T-helper 9 cell (primary cell): ENCODE measurements around the gene PSG5.
"Not testable (repeated sequence)": the region's sequence is repeated elsewhere in the genome, so short reads cannot be mapped to it uniquely, and the experiment has no call there.

Experiments
- DNase-seq: peaks from one replicate; pipeline ENCODE4 v3.0.0-alpha.2; 2020
- total RNA-seq, 2 donors: gene quantifications; one replicate each; lab custom pipeline; 2026; lab: John Stamatoyannopoulos, UW

The PSG5 gene
- 0 reads per million in 2 donors for total RNA-seq

GRCh38 chr19:43186311-43186935 is at the start of gene PSG5:
TSS of gene PSG5 (minus strand) at chr19:43186536. CDS start at chr19:43186405, 131 bp downstream.
- DNase-seq, result not testable (repeated sequence)

DNA sequence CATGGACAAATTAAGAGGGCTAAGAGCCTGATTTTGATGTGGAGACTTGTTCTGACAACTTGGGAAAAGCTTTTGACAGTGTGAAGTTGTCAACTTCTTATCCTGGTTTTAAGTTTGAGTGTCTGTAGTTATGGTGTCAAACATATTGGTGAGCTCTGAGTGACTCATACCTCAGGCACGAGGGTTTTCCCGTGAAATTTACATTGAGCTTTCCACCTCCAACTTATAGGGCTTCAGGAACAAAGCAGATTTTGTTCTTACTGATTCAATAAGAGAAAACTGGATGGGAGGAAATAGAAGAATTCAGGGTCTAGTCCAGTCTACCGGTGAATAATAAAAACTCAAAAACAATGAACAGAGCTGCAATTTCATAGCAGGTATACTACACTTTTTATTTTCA is 49.4 kb upstream of the PSG5 start:
- DNase-seq, result not testable (repeated sequence)

DNA sequence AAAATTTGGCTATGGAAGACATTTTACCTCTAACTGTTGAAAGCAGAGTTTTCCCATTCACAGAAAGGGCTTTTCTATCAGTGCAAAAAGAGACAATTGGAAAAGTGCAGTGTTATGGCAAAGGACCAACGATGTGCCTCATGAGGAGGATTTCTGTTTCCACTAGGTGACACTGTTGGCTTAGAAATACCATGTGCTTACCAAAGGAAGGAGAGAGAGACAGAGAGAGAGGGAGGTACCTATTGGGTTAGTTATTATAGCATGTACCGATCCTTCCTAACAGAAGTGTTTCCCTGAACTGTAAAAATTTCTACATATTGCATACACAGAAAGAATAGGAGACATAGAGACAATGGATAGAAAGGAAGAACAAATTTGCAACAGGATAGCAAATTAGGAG is 43.0 kb upstream of the PSG5 start:
- no peak for DNase-seq

- DNase-seq, result not testable (repeated sequence)
Measured at GRCh38 chr19:43228730-43229129, 42.4 kb upstream of the PSG5 start.

DNA sequence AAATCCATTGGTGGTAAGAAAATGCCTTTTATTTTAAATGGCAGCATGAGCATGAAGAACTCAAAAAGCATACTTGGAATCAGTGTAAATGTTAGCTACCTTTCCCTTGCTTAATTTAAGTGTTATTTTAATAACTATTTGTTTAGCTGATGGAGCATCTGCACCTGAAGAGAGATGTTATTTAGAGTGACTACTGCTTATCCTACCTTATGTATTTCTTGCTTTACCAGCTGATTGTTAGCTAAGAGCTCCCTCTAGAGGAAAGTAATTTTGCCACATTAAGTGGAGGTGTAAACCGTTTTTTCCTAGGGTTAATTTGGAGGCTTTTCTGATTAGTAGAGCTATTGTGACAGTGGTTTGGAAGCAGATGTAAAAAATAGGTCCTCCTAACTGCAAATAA is 40.6 kb upstream of the PSG5 start:
- DNase-seq, result not testable (repeated sequence)

DNA sequence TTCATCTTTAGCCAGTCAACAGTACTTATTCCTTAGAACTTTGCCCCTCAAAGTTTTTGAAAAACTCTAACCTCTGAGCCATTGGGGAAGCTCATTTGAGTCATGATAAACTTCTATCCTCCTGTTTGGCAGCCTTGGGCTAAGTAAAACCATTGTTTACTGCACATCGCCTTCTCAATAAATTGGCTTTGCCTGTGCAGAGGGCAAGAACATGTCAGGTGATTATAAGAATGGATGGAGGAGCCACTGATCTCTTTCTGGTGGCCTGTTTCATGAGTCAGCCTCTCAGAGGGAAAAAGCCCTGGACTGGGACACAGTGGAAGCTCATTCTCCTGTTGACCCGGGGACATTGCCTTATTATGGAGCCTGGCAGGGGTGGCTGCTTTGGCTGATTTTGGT is 38.5 kb upstream of the PSG5 start:
- DNase-seq, result no peak

GRCh38 chr19:43224201-43224854 is 38.0 kb upstream of the PSG5 start:
- DNase-seq, result not testable (repeated sequence)

DNA sequence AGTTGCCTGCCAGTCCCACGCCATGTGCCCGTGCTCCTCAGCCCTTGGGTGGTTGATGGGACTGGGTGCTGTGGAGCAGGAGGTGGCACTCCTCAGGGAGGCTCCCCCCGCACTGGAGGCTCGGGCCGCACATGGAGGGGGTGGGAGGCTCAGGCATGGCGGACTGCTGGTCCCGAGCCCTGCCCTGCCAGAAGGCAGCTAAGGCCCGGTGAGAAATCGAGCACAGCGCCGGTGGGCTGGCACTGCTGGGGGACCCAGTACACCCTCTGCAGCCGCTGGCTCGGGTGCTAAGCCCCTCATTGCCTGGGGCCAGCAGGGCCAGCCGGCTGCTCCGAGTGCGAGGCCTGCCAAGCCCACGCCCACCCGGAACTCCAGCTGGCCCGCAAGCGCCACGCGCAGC is 35.6 kb upstream of the PSG5 start:
- DNase-seq, result not testable (repeated sequence)

DNA sequence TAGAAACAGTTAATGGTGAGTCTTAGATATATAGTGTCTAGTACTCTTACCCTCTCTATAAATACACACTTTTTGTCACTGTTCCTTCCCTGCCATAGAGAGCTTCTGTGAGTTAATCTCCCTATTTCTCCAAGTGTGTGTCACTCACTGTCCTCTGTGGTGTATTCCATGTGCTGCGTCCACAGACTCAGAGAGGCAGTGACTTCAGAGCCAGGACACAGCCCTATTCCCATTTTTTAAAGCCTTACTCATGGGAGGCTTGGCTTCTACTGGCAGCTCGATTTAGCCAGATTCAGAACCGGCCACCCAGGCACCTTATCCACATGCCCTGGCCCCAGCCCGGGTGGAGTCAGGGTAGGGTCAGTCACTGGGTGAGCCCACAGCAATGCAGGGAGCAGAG is 32.8 kb upstream of the PSG5 start:
- DNase-seq, result not testable (repeated sequence)

GRCh38 chr19:43215881-43216280 is 29.5 kb upstream of the PSG5 start:
- DNase-seq, result not testable (repeated sequence)

GRCh38 chr19:43207991-43208390 is 21.7 kb upstream of the PSG5 start:
- DNase-seq, result no peak

DNA sequence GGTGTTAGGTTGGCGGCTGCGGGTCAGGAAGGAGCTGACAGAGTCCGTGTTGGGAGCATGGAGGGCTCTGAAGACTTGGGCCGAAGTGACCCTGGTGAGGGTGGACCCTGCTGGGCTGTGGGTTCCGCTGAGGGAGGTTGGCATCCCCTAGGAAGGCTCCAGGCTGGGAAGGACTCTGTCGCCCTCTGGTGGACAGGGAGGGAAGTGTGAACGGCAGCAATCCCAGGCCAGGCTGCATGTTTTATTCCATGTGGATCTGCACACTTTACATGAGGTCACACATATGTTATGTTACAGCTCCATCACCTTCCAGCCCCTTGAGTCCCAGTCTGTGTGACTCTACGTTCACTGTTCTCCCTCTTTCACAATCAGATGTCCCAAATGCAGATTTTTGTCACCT is 20.8 kb upstream of the PSG5 start:
- DNase-seq, result not testable (repeated sequence)

DNA sequence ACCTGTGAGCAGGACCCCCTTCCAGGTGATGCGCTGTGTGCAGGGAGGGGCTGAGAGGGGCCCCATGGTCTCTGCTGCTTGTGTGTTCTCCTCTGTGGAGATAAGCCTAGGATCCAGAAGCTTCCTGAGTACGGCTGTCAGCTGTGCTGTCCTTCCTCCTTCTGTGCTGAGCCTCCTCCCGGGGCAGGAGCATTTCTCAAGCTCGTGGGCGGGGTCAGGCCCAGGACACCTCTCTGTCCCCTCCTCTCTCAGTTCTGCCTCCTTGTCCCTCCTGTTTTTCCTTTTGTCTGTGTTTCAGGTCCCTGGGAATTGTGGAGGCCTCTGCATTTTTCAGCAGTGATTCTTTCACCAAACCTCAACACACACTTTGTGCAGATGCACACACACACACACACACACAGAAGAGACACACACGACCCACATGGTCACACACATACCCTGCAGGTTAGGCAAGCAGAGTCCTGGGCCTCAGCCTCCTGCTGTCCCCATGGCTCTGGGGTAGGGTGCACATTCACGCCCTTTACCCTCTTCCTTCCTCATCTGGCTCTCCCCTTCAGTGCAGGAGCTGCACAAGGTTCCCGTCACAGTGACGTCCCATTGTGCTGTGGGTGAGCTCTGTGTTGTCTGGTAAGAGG is 19.3 kb upstream of the PSG5 start, which contains the start of gene PSG4:
PSG4 (minus strand) TSS at position 168 of the 635 bp plus-strand sequence; CDS start at position 66, 102 bp downstream.
- DNase-seq, result not testable (repeated sequence)

GRCh38 chr19:43203611-43204010 is 17.3 kb upstream of the PSG5 start:
- not testable (repeated sequence) for DNase-seq

DNA sequence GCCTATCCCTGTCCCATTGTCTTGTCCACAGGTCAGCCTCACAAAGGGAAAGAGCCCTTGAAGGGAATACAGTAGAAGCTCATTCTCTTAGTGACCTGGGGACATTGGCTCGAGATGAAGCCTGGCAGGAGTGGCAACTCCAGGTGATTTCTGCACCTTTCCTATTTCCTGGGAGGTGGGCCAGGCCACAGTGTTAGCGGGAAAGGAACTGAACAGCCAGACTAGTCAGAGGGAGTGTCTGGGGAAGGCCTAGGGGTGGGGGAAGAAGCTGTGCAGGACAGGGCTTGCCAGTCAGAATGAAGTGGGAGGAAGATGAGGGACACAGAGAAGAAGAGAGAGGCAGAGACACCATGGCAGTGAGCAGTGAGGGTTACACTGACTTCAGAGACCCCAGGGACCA is 15.6 kb upstream of the PSG5 start:
- not testable (repeated sequence) for DNase-seq

DNA sequence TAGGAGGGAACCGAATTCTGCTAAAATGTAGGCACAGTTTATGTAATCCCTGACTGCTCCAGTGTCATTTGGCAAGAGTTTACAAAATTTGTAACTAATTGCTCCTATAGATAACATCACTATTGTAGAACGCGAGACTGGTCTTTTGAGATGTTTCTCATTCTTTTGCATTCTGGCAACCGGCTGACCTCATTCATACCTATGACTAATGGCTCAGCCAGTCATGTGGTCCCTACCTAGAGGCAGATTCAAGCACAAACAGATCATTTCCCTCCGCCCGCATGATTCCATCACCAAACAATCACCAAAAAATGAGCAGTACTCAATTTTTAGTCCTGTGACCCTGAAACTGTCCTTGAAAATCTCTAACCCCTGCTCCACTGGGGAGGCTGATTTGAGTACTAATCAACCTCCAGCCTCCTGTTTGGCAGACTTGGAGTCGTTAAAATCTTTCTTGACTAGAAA is 15.0 kb upstream of the PSG5 start:
- not testable (repeated sequence) for DNase-seq

- DNase-seq, result not testable (repeated sequence)
Measured at GRCh38 chr19:43198686-43199419, 12.5 kb upstream of the PSG5 start.

DNA sequence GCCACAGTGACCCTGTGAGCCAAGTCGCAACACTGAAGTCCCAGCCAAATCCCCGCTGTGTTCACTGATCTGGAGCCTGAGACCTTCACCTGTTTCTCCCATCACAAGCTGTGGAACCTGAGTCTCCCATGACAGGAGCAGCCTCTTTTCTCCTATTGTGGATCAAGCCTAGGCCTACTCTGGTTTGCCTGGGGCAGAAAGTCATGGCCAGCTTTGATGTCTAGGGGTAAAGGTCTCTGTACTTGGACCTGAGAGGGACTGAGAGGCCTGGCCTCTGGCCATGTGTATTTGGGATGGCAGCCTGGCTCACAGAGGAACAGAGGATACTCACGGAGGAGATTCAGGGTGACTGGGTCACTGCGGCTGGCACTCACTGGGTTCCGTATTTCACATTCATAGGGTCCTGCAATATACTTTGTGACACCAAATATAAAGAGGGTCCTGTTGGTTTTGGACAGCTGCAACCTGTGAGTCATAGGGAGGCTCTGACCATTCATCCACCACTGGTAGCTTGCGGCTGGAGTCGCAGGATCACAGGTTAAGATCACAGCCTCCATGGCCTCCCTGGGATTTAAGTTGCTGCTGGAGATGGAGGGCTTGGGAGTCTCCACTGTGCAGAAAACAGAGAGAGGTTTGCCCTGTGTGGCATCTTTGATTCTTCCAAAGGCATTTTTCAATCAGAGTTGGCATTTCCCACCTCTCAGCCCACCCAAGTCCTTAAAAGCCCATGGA is 11.5 kb upstream of the PSG5 start:
- not testable (repeated sequence) for DNase-seq

- DNase-seq, result not testable (repeated sequence)
Measured at GRCh38 chr19:43194397-43194796, 8.1 kb upstream of the PSG5 start.

DNA sequence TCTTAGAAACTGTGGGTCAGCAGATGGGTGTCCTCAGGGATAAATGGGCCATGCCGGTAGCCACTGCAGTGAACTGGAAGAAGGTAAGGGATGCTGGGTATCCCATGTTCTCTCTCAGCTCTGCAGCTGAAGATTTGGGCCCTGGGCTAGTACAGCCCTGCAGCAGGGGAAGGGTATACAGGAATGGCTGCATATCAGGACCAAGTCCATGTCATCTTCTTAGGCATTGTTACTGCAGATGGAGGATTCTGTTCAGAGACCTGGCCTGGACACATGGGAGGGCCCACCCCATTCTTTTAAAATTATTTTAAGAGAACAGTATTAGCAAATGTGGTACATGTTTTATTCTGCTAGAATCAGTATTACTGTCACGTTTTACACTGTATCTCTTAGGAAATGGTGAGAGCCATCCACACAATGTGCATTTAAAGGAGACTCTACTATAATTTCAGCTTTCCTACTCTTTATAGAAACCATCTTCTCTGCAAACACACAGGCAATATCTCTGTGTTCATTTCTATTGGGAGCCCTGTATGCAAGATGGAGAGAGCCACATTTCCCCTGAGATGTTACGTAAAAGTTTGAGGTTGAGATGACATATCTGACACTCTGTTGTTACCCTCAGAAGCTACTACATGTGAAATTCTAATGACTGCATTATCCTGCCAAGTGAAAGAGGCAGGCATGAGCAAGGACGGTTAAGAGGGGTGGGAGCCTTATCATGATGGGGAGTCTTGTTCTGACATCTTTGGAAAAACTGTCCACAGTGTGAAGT is 6.2 kb upstream of the PSG5 start:
- DNase-seq, result not testable (repeated sequence)

GRCh38 chr19:43188092-43188491 is 1.8 kb upstream of the PSG5 start:
- not testable (repeated sequence) for DNase-seq
